Uterus (tissue), 4 donors: Measurements from ENCODE around the gene BSCL2. TPM values are rescaled to one million over a fixed set of nuclear protein-coding genes. Genes with fewer than 3 reads are reported as not detected.
"Not testable (repeated sequence)": the region's sequence is repeated elsewhere in the genome, so short reads cannot be mapped to it uniquely, and the experiment has no call there.

Source experiments
- DNase-seq, 2 donors: peaks; one replicate each; pipeline ENCODE4 v3.0.0-alpha.2; 2019 to 2020
- H3K27ac ChIP-seq, 2 donors: fragments of 200-600 bp; sonication (generic); 1 replicate in 1 of 2; 2 replicates in 1 of 2; pipeline ENCODE4 v1.5.1; 2016 to 2018
- H3K27me3 ChIP-seq, 2 donors: fragments of 200-600 bp; sonication (generic); one replicate each; pipeline ENCODE4 v1.5.1; 2018 to 2019; ENCODE audit warnings: control low read depth in 1 of 2
- H3K36me3 ChIP-seq, 2 donors: fragments of 200-600 bp; sonication (generic); one replicate each; pipeline ENCODE4 v1.5.1; 2019; ENCODE audit warnings: control low read depth in 1 of 2
- H3K4me1 ChIP-seq, 2 donors: fragments of 200-600 bp; sonication (generic); one replicate each; pipeline ENCODE4 v1.5.1; 2018 to 2019; ENCODE audit warnings: control low read depth in 1 of 2
- H3K4me3 ChIP-seq, 2 donors: fragments of 200-600 bp; sonication (generic); 1 replicate in 1 of 2; 2 replicates in 1 of 2; pipeline ENCODE4 v1.5.1; 2018 to 2019; ENCODE audit warnings: mild to moderate bottlenecking in 1 of 2
- H3K9me3 ChIP-seq, 2 donors: fragments of 200-600 bp; sonication (generic); one replicate each; pipeline ENCODE4 v1.5.1; 2019; ENCODE audit warnings: control low read depth in 1 of 2
- POLR2A ChIP-seq, 2 donors: fragments of 450-650 bp; IDR thresholded peaks; one replicate each; pipeline ENCODE4 v1.6.1; 2016; ENCODE audit warnings: antibody characterized with exemption in 2 of 2, mild to moderate bottlenecking in 1 of 2, moderate library complexity in 1 of 2
- intact Hi-C: fragments of 100-400 bp; cut with DNase I; formaldehyde crosslinking; loops from one replicate; pipeline ENCODE4 v1.15.1; 2023; ENCODE audit warnings: low total_unique reads
- total RNA-seq, 4 donors: library from RNA; depleted of rRNA in 3 of 4; stranded (reverse); fragments of >200 nt in 3 of 4; gene quantifications; one replicate each; pipeline versions ENCODE4 v1.1.0 to v1.2.4, GENCODE V29; 2014 to 2023
- TF ChIP-seq, protein P1 (sequence below), 4 experiments: fragments of 200-600 bp in 2 of 4; fragments of 450-650 bp in 2 of 4; sonication (generic) in 2 of 4; IDR thresholded peaks; one replicate each; pipeline ENCODE4 v1.5.1; 2016 to 2019; ENCODE audit warnings: antibody characterized with exemption in 4 of 4, mild to moderate bottlenecking in 2 of 4, moderate library complexity in 1 of 4
- donor health status: DM: yes; HTN: yes; CAD: no.

BSCL2 gene
- total RNA-seq, 4 donors from 2014 or later = 24.1 to 46.7 (median 34.4) TPM

DNA sequence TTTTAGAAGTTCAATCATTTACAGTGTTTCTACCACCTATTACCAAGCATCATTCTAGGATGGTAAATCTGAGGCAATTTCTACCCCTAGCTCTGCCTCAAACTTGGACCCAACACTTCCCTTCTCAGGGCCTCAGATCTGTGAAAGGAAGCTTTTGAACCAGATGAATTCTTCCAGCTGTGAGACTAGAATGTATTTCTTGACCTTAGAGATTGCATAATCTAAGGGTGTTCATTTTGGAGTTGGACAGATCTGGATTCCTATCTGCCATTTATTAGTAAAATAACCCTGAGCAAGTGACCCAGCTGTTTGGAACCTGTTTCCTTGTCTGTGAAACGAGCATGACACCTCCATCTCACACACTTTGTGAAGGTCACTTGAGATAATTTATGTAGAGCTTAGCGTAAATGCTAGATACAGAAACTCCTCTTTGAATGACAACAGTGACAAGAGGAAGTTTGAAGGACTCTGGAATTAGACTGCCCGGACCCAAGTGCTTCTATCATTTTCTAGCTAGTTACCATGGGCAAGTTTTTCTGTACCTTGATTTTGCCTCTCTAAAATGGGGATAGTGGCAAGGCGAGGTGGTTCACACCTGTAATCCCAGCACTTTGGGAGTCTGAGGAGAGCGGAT is 50.3 kb downstream of the BSCL2 start:
- DNase-seq = no peak
- H3K4me1 ChIP-seq = no peaks in the 10 kb centered on the region
- H3K4me3 ChIP-seq = no peak overlapping the region
- intact Hi-C loops = no loop called here
- no peak for TF ChIP-seq POLR2A (IDR thresholded peaks at IDR 0.05)
- TF ChIP-seq, protein P1, sequence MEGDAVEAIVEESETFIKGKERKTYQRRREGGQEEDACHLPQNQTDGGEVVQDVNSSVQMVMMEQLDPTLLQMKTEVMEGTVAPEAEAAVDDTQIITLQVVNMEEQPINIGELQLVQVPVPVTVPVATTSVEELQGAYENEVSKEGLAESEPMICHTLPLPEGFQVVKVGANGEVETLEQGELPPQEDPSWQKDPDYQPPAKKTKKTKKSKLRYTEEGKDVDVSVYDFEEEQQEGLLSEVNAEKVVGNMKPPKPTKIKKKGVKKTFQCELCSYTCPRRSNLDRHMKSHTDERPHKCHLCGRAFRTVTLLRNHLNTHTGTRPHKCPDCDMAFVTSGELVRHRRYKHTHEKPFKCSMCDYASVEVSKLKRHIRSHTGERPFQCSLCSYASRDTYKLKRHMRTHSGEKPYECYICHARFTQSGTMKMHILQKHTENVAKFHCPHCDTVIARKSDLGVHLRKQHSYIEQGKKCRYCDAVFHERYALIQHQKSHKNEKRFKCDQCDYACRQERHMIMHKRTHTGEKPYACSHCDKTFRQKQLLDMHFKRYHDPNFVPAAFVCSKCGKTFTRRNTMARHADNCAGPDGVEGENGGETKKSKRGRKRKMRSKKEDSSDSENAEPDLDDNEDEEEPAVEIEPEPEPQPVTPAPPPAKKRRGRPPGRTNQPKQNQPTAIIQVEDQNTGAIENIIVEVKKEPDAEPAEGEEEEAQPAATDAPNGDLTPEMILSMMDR (IDR thresholded peaks at IDR 0.05) = no peak
- H3K27ac ChIP-seq = no peak overlapping the region
- no peaks in the 10 kb centered on the region for H3K27me3 ChIP-seq
- H3K36me3 ChIP-seq = no peaks in the 10 kb centered on the region
- H3K9me3 ChIP-seq = no peaks in the 10 kb centered on the region

DNA sequence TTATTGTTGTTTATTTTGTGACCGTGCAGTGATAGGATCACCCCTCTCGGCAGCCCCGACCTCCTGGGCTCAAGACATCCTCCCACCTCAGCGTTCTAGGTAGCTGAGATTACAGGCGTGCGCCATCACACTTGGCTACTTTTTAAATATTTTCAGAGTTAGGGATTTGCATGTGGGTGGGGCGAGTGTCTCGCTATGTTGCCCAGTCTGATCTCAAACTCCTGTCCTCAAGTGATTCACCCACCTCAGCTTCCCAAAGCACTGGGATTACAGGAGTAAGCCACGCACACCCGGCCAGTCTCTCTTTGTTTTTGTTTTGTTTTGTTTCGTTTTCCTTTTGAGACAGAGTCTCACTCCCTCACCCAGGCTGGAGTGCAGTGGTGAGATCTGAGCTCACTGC is 52.9 kb downstream of the BSCL2 start:
- no peaks in the 10 kb centered on the region for H3K36me3 ChIP-seq
- no peak overlapping the region for H3K27ac ChIP-seq
- H3K27me3 ChIP-seq = no peaks in the 10 kb centered on the region
- H3K9me3 ChIP-seq = no peaks in the 10 kb centered on the region
- no peak overlapping the region for H3K4me3 ChIP-seq
- intact Hi-C loops = no loop called here
- no peaks in the 10 kb centered on the region for H3K4me1 ChIP-seq
- TF ChIP-seq, protein P1 (IDR thresholded peaks at IDR 0.05) = no peak
- TF ChIP-seq POLR2A (IDR thresholded peaks at IDR 0.05) = no peak
- no peak for DNase-seq

DNA sequence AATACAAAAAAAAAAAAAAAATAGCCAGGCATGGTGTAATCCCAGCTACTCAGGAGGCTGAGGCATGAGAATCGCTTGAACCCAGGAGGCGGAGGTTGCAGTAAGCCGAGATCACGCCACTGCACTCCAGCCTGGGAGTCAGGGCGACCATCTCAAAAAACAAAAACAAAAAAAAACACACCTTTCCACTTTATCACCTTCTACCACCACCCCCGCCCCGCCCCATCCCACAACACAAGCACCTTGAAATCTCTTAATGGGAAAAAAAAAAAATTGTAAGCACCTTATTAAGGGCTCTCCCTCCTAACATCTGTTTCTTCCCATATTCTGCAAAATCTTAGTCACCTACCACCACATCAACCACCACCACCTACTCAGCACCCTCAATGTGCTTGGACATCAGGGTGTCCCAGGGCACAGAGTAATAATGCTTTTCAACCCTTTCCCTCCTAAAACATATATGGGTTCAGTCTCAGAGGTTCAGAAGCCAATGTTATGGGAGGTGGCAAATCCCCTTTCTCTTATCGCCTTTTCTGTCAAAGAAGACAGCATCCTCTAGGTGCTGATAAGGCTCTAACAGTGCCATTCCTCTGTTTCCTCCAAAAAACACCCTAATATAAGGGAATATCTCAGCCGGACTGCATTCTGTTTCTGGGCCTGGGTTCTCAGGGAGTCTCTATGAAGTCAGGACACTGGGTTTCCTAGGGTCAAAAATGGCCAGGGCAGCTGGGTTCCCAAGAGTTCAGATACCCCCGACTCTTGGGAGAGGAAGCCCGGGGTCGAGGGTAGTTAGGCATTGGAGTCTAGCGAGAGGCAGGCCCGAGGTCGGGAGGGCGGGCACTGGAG is 54.8 kb downstream of the BSCL2 start:
- H3K9me3 ChIP-seq = no peaks in the 10 kb centered on the region
- intact Hi-C loops = no loop called here
- no peaks in the 10 kb centered on the region for H3K36me3 ChIP-seq
- H3K4me1 ChIP-seq = peaks cover 0 to 1% of the 10 kb centered on the region in 2 donors
- TF ChIP-seq POLR2A (IDR thresholded peaks at IDR 0.05) = no peak
- TF ChIP-seq, protein P1 (IDR thresholded peaks at IDR 0.05) = no peak
- H3K4me3 ChIP-seq = peak overlapping the region; percentile 74 to 93
- peak overlapping the region; percentile 86 to 92 for H3K27ac ChIP-seq
- no peak for DNase-seq
- no peaks in the 10 kb centered on the region for H3K27me3 ChIP-seq

DNA sequence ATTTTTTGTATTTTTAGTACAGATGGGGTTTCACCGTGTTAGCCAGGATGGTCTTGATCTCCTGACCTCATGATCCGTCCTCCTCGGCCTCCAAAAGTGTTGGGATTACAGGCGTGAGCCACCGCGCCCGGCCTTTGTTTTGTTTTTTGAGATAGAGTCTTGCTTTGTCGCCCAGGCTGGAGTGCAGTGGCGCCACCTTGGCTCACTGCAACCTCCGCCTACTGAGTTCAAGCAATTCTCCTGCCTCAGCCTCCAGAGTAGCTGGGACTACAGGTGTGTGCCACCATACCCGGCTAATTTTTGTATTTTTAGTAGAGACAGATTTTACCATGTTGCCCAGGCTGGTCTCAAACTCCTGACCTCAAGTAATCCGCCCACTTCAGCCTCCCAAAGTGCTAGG is 56.9 kb downstream of the BSCL2 start:
- DNase-seq, H3K4me3 ChIP-seq, H3K27me3 ChIP-seq, H3K9me3 ChIP-seq, H3K4me1 ChIP-seq, H3K36me3 ChIP-seq, H3K27ac ChIP-seq, intact Hi-C loops: not testable (repeated sequence)

DNA sequence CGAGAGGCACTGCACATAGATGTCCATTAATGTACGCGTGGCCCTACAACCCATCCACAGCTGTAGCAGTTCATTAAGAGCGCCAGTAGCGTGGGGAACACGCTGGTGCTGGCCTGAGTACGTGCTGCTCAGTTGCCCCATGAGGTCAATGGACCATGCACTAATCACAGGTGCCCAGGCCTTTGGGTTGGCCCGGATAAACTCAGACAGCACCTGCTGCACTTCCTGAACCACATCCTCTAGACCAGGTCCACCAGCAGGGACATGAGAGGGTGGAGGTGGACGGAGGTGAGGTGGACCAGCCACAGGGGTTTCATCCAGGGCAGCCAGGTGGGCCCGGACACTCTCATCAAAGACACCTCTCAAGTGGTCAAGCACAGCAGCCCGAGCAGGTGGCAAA is 57.7 kb downstream of the BSCL2 start:
- no peak for DNase-seq
- intact Hi-C loops = no loop called here
- H3K4me3 ChIP-seq = no peak overlapping the region
- H3K27ac ChIP-seq = no peak overlapping the region
- H3K27me3 ChIP-seq = no peaks in the 10 kb centered on the region
- H3K4me1 ChIP-seq = peaks cover 5 to 14% of the 10 kb centered on the region in 2 donors
- H3K9me3 ChIP-seq = no peaks in the 10 kb centered on the region
- no peaks in the 10 kb centered on the region for H3K36me3 ChIP-seq
- no peak for TF ChIP-seq POLR2A (IDR thresholded peaks at IDR 0.05)
- TF ChIP-seq, protein P1 (IDR thresholded peaks at IDR 0.05) = no peak
